Measurements from ENCODE around the gene CDH6. TPM values are rescaled to one million over a fixed set of nuclear protein-coding genes. Genes with fewer than 3 reads are reported as not detected.

Gene CDH6
- total RNA-seq, 1 experiment from 2014 or later = 2.3 TPM

DNA sequence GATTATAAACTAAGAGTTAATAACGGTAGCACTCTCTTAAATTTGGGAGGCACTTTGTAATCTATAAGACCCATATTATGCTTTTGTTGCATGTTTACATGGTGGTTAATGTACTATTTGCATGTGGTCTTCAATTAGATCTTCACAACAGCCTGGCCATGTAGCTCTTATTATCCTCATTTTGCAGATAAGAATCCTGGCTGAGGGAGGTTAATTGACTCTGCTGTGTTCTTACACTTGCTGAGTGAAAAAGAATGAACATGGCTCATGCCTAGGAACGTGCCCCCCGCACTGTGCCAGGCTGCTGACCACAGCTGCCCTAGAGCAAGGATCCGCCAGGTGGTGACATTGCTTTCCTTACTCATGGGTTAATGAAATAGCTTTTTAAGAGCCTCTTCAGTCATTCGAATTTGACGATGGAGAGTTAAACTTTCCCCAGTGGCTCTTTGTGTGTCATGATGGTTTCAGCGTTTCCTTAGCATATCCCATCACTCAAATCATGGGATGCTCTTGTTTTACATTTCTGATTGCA, 97.9 kb downstream of the CDH6 start:
- TF ChIP-seq CTCF (IDR thresholded peaks at IDR 0.05; ENCODE audit: unreplicated experiment) = no peak
- no peaks in the 10 kb centered on the region for H3K36me3 Mint-ChIP-seq (ENCODE audit: insufficient read depth, unreplicated experiment)
- H3K9me3 Mint-ChIP-seq (ENCODE audit: low read depth, unreplicated experiment) = no peaks in the 10 kb centered on the region
- CTCF ChIA-PET = no interaction called here
- no peaks in the 10 kb centered on the region for H3K27me3 Mint-ChIP-seq (ENCODE audit: unreplicated experiment)
- no peak for DNase-seq
- H3K27ac Mint-ChIP-seq (ENCODE audit: unreplicated experiment) = no peak overlapping the region
- H3K4me1 Mint-ChIP-seq (ENCODE audit: low read depth, unreplicated experiment) = no peaks in the 10 kb centered on the region
- H3K4me3 Mint-ChIP-seq (ENCODE audit: low read depth, unreplicated experiment) = no peak overlapping the region
- intact Hi-C loops (cut with micrococcal nuclease; ENCODE audit: unreplicated experiment) = no loop called here
- BruUV-seq (replicated peaks) = no TSS peak

GRCh38 chr5:31300501-31300900, 107.0 kb downstream of the CDH6 start:
- no peak for DNase-seq
- BruUV-seq (replicated peaks) = no TSS peak
- no peaks in the 10 kb centered on the region for H3K4me1 Mint-ChIP-seq (ENCODE audit: low read depth, unreplicated experiment)
- H3K27ac Mint-ChIP-seq (ENCODE audit: unreplicated experiment) = no peak overlapping the region
- no peak for TF ChIP-seq CTCF (IDR thresholded peaks at IDR 0.05; ENCODE audit: unreplicated experiment)
- H3K9me3 Mint-ChIP-seq (ENCODE audit: low read depth, unreplicated experiment) = peaks cover 4% of the 10 kb centered on the region
- CTCF ChIA-PET = no interaction called here
- no peaks in the 10 kb centered on the region for H3K27me3 Mint-ChIP-seq (ENCODE audit: unreplicated experiment)
- H3K4me3 Mint-ChIP-seq (ENCODE audit: low read depth, unreplicated experiment) = no peak overlapping the region
- no peaks in the 10 kb centered on the region for H3K36me3 Mint-ChIP-seq (ENCODE audit: insufficient read depth, unreplicated experiment)
- intact Hi-C loops (cut with micrococcal nuclease; ENCODE audit: unreplicated experiment) = no loop called here

- H3K36me3 Mint-ChIP-seq (ENCODE audit: insufficient read depth, unreplicated experiment) = no peaks in the 10 kb centered on the region
- no TSS peak for BruUV-seq (replicated peaks)
- CTCF ChIA-PET = no interaction called here
- no peaks in the 10 kb centered on the region for H3K27me3 Mint-ChIP-seq (ENCODE audit: unreplicated experiment)
- intact Hi-C loops (cut with micrococcal nuclease; ENCODE audit: unreplicated experiment) = no loop called here
- H3K9me3 Mint-ChIP-seq (ENCODE audit: low read depth, unreplicated experiment) = peaks cover 4% of the 10 kb centered on the region
- H3K4me3 Mint-ChIP-seq (ENCODE audit: low read depth, unreplicated experiment) = no peak overlapping the region
- no peak overlapping the region for H3K27ac Mint-ChIP-seq (ENCODE audit: unreplicated experiment)
- TF ChIP-seq CTCF (IDR thresholded peaks at IDR 0.05; ENCODE audit: unreplicated experiment) = no peak
- DNase-seq = no peak
- no peaks in the 10 kb centered on the region for H3K4me1 Mint-ChIP-seq (ENCODE audit: low read depth, unreplicated experiment)
Measured at GRCh38 chr5:31301833-31302232, 108.3 kb downstream of the CDH6 start.

- Mint-ChIP-seq H3K4me1 (ENCODE audit: low read depth, unreplicated experiment) (no peaks in the 10 kb centered on the region), H3K9me3 (ENCODE audit: low read depth, unreplicated experiment) (peaks cover 4% of the 10 kb centered on the region), H3K36me3 (ENCODE audit: insufficient read depth, unreplicated experiment) (no peaks in the 10 kb centered on the region), H3K27ac (ENCODE audit: unreplicated experiment) (no peak overlapping the region), H3K27me3 (ENCODE audit: unreplicated experiment) (no peaks in the 10 kb centered on the region), H3K4me3 (ENCODE audit: low read depth, unreplicated experiment) (no peak overlapping the region)
- BruUV-seq (replicated peaks) = no TSS peak
- TF ChIP-seq CTCF (IDR thresholded peaks at IDR 0.05; ENCODE audit: unreplicated experiment) = no peak
- CTCF ChIA-PET = interaction anchor here (0.7 kb wide), 1 partner anchor 54 kb away, joined by 4 read pairs; no protein-coding TSS in a partner anchor
- intact Hi-C loops (cut with micrococcal nuclease; ENCODE audit: unreplicated experiment) = no loop called here
- DNase-seq = no peak
Measured at GRCh38 chr5:31303688-31304087, 110.2 kb downstream of the CDH6 start.
